OCI-LY3 (cell line): Measurements from ENCODE around the gene KCNJ9.

Experiments used
- CTCF ChIP-seq: fragments of 200-600, 300-600 bp; sonication (generic); IDR thresholded peaks from 2 replicates; pipeline ENCODE4 v1.5.1; 2014; ENCODE audit warnings: antibody characterized with exemption, low read length, low read depth
- EZH2phosphoT487 ChIP-seq: fragments of 200-600 bp; shearing (Covaris generic); IDR thresholded peaks from 2 replicates; pipeline ENCODE4 v1.6.1; 2018; ENCODE audit warnings: antibody characterized with exemption, mixed run types, low read depth

- TF ChIP-seq EZH2phosphoT487 (no peak), CTCF (no peak)
Measured at GRCh38 chr1:160130939-160131338, 49.6 kb downstream of the KCNJ9 start.
